ENCODE measurements around the gene COL25A1.
"Not testable (repeated sequence)": the region's sequence is repeated elsewhere in the genome, so short reads cannot be mapped to it uniquely, and the experiment has no call there.

The COL25A1 gene

GRCh38 chr4:109027016-109027500 is 275.4 kb downstream of the COL25A1 start:
- no peak overlapping the region for H3K4me3 ChIP-seq (ENCODE audit: control insufficient read depth in 1 of 7, extremely low read depth in 1 of 7, insufficient read depth in 4 of 7, low read depth in 2 of 7, low read length in 6 of 7)
- no peaks in the 10 kb centered on the region for H3K4me1 ChIP-seq (ENCODE audit: control extremely low read depth in 1 of 4, control insufficient read depth in 4 of 4, insufficient read depth in 4 of 4, low read length in 3 of 4)
- 93% methylated on average over 5 of the region's 5 CpGs for WGBS (ENCODE audit: insufficient coverage)

DNA sequence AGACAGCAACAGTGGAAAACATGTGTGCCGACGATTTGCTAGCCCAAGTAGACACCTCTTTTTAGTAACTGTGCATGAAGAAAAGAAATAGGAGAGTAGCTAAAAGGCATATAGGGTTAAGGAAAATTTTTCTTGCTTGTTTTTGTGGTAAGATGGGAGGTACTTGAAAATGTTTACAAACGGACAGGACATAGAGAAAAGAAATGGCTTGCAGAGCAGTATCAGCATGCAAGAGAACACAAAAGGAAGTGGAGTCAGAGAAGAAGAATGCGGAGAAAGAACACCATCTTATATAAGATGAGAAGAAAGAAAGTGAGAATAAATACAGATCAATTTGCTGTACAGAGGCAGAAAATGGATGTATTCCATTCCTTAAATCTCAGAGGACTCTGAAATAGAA is 275.9 kb downstream of the COL25A1 start:
- peak overlapping the region in 1 of 2 experiments; percentile 58 for H3K27ac ChIP-seq (ENCODE audit: insufficient read depth in 1 of 2, low read depth in 1 of 2, low read length in 2 of 2, poor library complexity in 1 of 2, severe bottlenecking in 2 of 2)
- CTCF ChIA-PET = no interaction called here

More at GRCh38 chr4:109027016-109027500, 275.4 kb downstream of the COL25A1 start:
- Histone ChIP-seq H3K9me3 (ENCODE audit: control extremely low read depth in 1 of 5, control insufficient read depth in 4 of 5, insufficient read depth in 2 of 5, low read depth in 1 of 5, low read length in 4 of 5) (peaks cover 0 to 7% (median 3%) of the 10 kb centered on the region in 5 experiments), H3K27me3 (replicated peaks in 2 of 5; ENCODE audit: control insufficient read depth in 4 of 5, insufficient read depth in 5 of 5, low read length in 4 of 5) (no peaks in the 10 kb centered on the region), H3K36me3 (ENCODE audit: control insufficient read depth in 4 of 4, insufficient read depth in 4 of 4, low read length in 3 of 4) (no peaks in the 10 kb centered on the region), H3K27ac (ENCODE audit: insufficient read depth in 1 of 2, low read depth in 1 of 2, low read length in 2 of 2, poor library complexity in 1 of 2, severe bottlenecking in 2 of 2) (no peak overlapping the region)
- POLR2A ChIA-PET = no interaction called here
- no peak for DNase-seq
- CTCF ChIA-PET = no interaction called here

DNA sequence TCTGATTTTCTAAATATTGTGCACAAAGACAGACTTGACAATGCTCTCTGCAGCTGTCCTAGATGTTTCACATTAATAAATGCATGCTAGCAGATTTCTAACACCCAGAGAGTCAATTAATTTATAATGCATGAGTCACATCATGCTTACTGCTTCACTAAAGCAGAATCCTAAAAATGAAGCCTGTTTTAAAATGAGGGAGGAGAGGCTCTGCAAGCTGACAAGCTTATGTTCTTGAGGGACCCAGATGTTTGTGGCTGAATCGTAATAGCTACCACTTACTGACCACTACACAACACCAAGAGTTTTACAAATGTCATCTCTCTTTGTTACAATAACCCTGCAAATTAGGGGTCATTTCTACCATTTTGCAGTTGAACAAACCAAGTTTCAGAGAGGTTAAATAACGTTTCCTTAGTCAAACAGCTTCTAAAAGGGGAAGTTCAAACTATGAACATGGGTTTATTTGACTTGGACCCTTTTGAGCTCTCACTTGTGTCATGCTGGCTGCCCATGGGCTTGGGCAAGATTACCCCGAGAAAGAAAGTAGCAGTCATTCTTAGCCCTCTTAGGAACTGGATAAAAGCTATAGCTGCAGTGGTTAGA is 276.9 kb downstream of the COL25A1 start:
- Histone ChIP-seq H3K9me3 (ENCODE audit: control extremely low read depth in 1 of 5, control insufficient read depth in 4 of 5, insufficient read depth in 2 of 5, low read depth in 1 of 5, low read length in 4 of 5) (peaks cover 1 to 14% (median 5%) of the 10 kb centered on the region in 5 experiments), H3K36me3 (ENCODE audit: control insufficient read depth in 4 of 4, insufficient read depth in 4 of 4, low read length in 3 of 4) (no peaks in the 10 kb centered on the region), H3K4me1 (ENCODE audit: control extremely low read depth in 1 of 4, control insufficient read depth in 4 of 4, insufficient read depth in 4 of 4, low read length in 3 of 4) (no peaks in the 10 kb centered on the region), H3K27ac (ENCODE audit: insufficient read depth in 1 of 2, low read depth in 1 of 2, low read length in 2 of 2, poor library complexity in 1 of 2, severe bottlenecking in 2 of 2) (no peak overlapping the region), H3K4me3 (ENCODE audit: control insufficient read depth in 1 of 7, extremely low read depth in 1 of 7, insufficient read depth in 4 of 7, low read depth in 2 of 7, low read length in 6 of 7) (no peak overlapping the region), H3K27me3 (replicated peaks in 2 of 5; ENCODE audit: control insufficient read depth in 4 of 5, insufficient read depth in 5 of 5, low read length in 4 of 5) (no peaks in the 10 kb centered on the region)
- CTCF ChIA-PET = no interaction called here
- DNase-seq = no peak
- WGBS (ENCODE audit: insufficient coverage) = 82% methylated on average over 2 of the region's 3 CpGs
- POLR2A ChIA-PET = no interaction called here

More for the DNA sequence above, 275.9 kb downstream of the COL25A1 start:
- POLR2A ChIA-PET = no interaction called here
- Histone ChIP-seq H3K4me1 (ENCODE audit: control extremely low read depth in 1 of 4, control insufficient read depth in 4 of 4, insufficient read depth in 4 of 4, low read length in 3 of 4) (no peaks in the 10 kb centered on the region), H3K27me3 (replicated peaks in 2 of 5; ENCODE audit: control insufficient read depth in 4 of 5, insufficient read depth in 5 of 5, low read length in 4 of 5) (no peaks in the 10 kb centered on the region), H3K4me3 (ENCODE audit: control insufficient read depth in 1 of 7, extremely low read depth in 1 of 7, insufficient read depth in 4 of 7, low read depth in 2 of 7, low read length in 6 of 7) (no peak overlapping the region), H3K36me3 (ENCODE audit: control insufficient read depth in 4 of 4, insufficient read depth in 4 of 4, low read length in 3 of 4) (no peaks in the 10 kb centered on the region), H3K9me3 (ENCODE audit: control extremely low read depth in 1 of 5, control insufficient read depth in 4 of 5, insufficient read depth in 2 of 5, low read depth in 1 of 5, low read length in 4 of 5) (peaks cover 0 to 9% (median 4%) of the 10 kb centered on the region in 5 experiments)
- DNase-seq = no peak
- WGBS (ENCODE audit: insufficient coverage) = 100% methylated on average over 1 of the region's 4 CpGs

- DNase-seq = no peak
- no peaks in the 10 kb centered on the region for H3K36me3 ChIP-seq (ENCODE audit: control insufficient read depth in 4 of 4, insufficient read depth in 4 of 4, low read length in 3 of 4)
- H3K27ac ChIP-seq (ENCODE audit: insufficient read depth in 1 of 2, low read depth in 1 of 2, low read length in 2 of 2, poor library complexity in 1 of 2, severe bottlenecking in 2 of 2) = no peak overlapping the region
- POLR2A ChIA-PET = no interaction called here
- H3K9me3 ChIP-seq (ENCODE audit: control extremely low read depth in 1 of 5, control insufficient read depth in 4 of 5, insufficient read depth in 2 of 5, low read depth in 1 of 5, low read length in 4 of 5) = peaks cover 1 to 13% (median 5%) of the 10 kb centered on the region in 5 experiments
- CTCF ChIA-PET = no interaction called here
- H3K27me3 ChIP-seq (replicated peaks in 2 of 5; ENCODE audit: control insufficient read depth in 4 of 5, insufficient read depth in 5 of 5, low read length in 4 of 5) = no peaks in the 10 kb centered on the region
- H3K4me1 ChIP-seq (ENCODE audit: control extremely low read depth in 1 of 4, control insufficient read depth in 4 of 4, insufficient read depth in 4 of 4, low read length in 3 of 4) = no peaks in the 10 kb centered on the region
- no peak overlapping the region for H3K4me3 ChIP-seq (ENCODE audit: control insufficient read depth in 1 of 7, extremely low read depth in 1 of 7, insufficient read depth in 4 of 7, low read depth in 2 of 7, low read length in 6 of 7)
- 100% methylated on average over 1 of the region's 1 CpG for WGBS (ENCODE audit: insufficient coverage)
Measured at GRCh38 chr4:109022961-109023360, 279.5 kb downstream of the COL25A1 start.

DNA sequence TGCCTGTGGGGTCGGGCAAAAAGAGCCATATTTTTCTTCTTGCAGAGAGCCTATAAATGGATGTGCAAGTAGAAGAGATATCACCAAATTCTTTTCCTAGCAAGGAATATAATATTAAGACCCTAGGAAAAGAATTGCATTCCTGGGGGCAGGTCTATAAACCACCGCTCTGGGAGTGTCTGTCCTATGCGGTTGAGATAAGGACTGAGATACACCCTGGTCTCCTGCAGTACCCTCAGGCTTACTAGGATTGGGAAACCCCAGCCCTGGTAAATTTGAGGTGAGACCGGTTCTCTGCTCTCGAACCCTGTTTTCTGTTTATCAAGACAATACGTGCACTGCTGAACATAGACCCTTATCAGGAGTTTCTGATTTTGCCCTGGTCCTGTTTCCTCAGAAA is 280.8 kb downstream of the COL25A1 start:
- CTCF ChIA-PET; DNase-seq; H3K36me3 ChIP-seq (ENCODE audit: control insufficient read depth in 4 of 4, insufficient read depth in 4 of 4, low read length in 3 of 4); H3K4me3 ChIP-seq (ENCODE audit: control insufficient read depth in 1 of 7, extremely low read depth in 1 of 7, insufficient read depth in 4 of 7, low read depth in 2 of 7, low read length in 6 of 7); POLR2A ChIA-PET; H3K27ac ChIP-seq (ENCODE audit: insufficient read depth in 1 of 2, low read depth in 1 of 2, low read length in 2 of 2, poor library complexity in 1 of 2, severe bottlenecking in 2 of 2); H3K27me3 ChIP-seq (replicated peaks in 2 of 5; ENCODE audit: control insufficient read depth in 4 of 5, insufficient read depth in 5 of 5, low read length in 4 of 5); H3K4me1 ChIP-seq (ENCODE audit: control extremely low read depth in 1 of 4, control insufficient read depth in 4 of 4, insufficient read depth in 4 of 4, low read length in 3 of 4): not testable (repeated sequence)
- H3K9me3 ChIP-seq (ENCODE audit: control extremely low read depth in 1 of 5, control insufficient read depth in 4 of 5, insufficient read depth in 2 of 5, low read depth in 1 of 5, low read length in 4 of 5) = peaks cover 1 to 17% (median 5%) of the 10 kb centered on the region in 5 experiments
- 92% methylated on average over 5 of the region's 6 CpGs for WGBS (ENCODE audit: insufficient coverage)

DNA sequence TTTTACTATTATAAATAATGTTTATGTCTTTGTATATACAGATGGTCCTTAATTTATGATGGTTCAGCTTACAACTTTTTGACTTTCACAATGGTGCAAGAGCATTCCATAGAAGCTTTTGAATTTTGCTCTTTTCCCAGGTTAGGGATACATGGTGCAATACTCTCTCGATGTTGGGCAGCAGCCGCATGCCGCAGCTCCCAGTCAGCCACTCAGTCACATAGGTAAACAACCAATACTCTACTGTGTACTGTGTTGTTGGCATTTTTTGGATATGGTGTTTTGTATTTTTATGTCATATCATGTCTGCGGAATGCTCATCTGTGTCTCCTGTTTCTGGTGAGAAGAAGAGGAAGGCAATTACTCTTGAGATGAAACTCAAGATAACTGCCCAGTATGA is 281.6 kb downstream of the COL25A1 start:
- no peaks in the 10 kb centered on the region for H3K27me3 ChIP-seq (replicated peaks in 2 of 5; ENCODE audit: control insufficient read depth in 4 of 5, insufficient read depth in 5 of 5, low read length in 4 of 5)
- ChIA-PET CTCF (interaction anchor here (0.6 kb wide), 1 partner anchor 28 kb away, joined by 3 read pairs; no protein-coding TSS in a partner anchor), POLR2A (no interaction called here)
- no peak for DNase-seq
- WGBS (ENCODE audit: insufficient coverage) = 100% methylated on average over 1 of the region's 4 CpGs
- H3K4me3 ChIP-seq (ENCODE audit: control insufficient read depth in 1 of 7, extremely low read depth in 1 of 7, insufficient read depth in 4 of 7, low read depth in 2 of 7, low read length in 6 of 7) = no peak overlapping the region
- H3K4me1 ChIP-seq (ENCODE audit: control extremely low read depth in 1 of 4, control insufficient read depth in 4 of 4, insufficient read depth in 4 of 4, low read length in 3 of 4) = no peaks in the 10 kb centered on the region
- H3K27ac ChIP-seq (ENCODE audit: insufficient read depth in 1 of 2, low read depth in 1 of 2, low read length in 2 of 2, poor library complexity in 1 of 2, severe bottlenecking in 2 of 2) = no peak overlapping the region
- H3K9me3 ChIP-seq (ENCODE audit: control extremely low read depth in 1 of 5, control insufficient read depth in 4 of 5, insufficient read depth in 2 of 5, low read depth in 1 of 5, low read length in 4 of 5) = peaks cover 1 to 23% (median 7%) of the 10 kb centered on the region in 5 experiments
- H3K36me3 ChIP-seq (ENCODE audit: control insufficient read depth in 4 of 4, insufficient read depth in 4 of 4, low read length in 3 of 4) = no peaks in the 10 kb centered on the region

- DNase-seq = no peak
- no peaks in the 10 kb centered on the region for H3K36me3 ChIP-seq (ENCODE audit: control insufficient read depth in 4 of 4, insufficient read depth in 4 of 4, low read length in 3 of 4)
- H3K9me3 ChIP-seq (ENCODE audit: control extremely low read depth in 1 of 5, control insufficient read depth in 4 of 5, insufficient read depth in 2 of 5, low read depth in 1 of 5, low read length in 4 of 5) = peaks cover 0 to 14% (median 6%) of the 10 kb centered on the region in 5 experiments
- no peaks in the 10 kb centered on the region for H3K27me3 ChIP-seq (replicated peaks in 2 of 5; ENCODE audit: control insufficient read depth in 4 of 5, insufficient read depth in 5 of 5, low read length in 4 of 5)
- ChIA-PET POLR2A (no interaction called here), CTCF (no interaction called here)
- H3K4me1 ChIP-seq (ENCODE audit: control extremely low read depth in 1 of 4, control insufficient read depth in 4 of 4, insufficient read depth in 4 of 4, low read length in 3 of 4) = peaks cover 0 to 6% (median 0%) of the 10 kb centered on the region in 4 experiments
- no peak overlapping the region for H3K4me3 ChIP-seq (ENCODE audit: control insufficient read depth in 1 of 7, extremely low read depth in 1 of 7, insufficient read depth in 4 of 7, low read depth in 2 of 7, low read length in 6 of 7)
- 100% methylated on average over 5 of the region's 5 CpGs for WGBS (ENCODE audit: insufficient coverage)
- no peak overlapping the region for H3K27ac ChIP-seq (ENCODE audit: insufficient read depth in 1 of 2, low read depth in 1 of 2, low read length in 2 of 2, poor library complexity in 1 of 2, severe bottlenecking in 2 of 2)
Measured at GRCh38 chr4:109016200-109016599, 286.3 kb downstream of the COL25A1 start.

Measured in common myeloid progenitor, CD34-positive (primary cell).